ENCODE measurements around the gene NPAS1.
"Not testable (repeated sequence)": the region's sequence is repeated elsewhere in the genome, so short reads cannot be mapped to it uniquely, and the experiment has no call there.

NPAS1 gene

DNA sequence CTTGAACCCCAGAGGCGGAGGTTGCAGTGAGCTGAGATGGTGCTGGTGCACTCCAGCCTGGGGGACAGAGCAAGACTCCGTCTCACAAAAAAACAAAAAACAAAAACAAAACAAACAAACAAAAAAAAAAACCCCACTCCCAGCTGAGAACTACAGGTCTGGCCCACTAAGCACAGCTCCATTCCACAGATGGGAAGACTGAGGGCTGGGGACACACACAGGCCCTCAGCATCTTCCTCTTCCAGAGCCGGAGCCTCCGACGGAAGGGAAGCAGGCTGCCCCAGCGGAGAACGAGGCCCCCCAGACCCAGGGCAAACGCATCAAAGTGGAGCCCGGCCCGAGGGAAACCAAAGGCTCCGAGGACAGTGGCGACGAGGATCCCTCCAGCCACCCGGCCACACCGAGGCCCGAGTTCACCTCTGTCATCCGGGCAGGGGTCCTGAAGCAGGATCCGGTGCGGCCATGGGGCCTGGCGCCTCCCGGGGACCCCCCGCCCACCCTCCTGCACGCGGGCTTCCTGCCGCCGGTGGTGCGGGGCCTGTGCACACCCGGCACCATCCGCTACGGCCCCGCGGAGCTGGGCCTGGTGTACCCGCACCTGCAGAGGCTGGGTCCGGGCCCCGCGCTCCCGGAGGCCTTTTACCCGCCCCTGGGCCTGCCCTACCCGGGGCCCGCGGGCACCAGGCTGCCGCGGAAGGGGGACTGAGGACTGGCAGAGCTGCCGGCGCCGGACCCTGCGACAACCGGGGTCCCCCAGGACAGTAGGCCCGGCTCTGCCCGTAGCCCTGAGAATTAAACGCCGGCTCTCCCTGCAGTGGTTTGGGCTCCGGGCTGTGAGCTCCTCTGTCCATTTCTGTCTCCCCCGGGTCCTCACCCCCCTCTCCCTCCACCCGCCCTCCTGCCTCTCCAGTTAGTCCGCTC is 25.6 kb downstream of the NPAS1 start:
- no peak overlapping the region for H3K4me3 ChIP-seq (ENCODE audit: low read depth in 1 of 2, low read length in 2 of 2)
- no peak overlapping the region for H3K27ac ChIP-seq (ENCODE audit: low read depth, low read length)
- peaks cover 5% of the 10 kb centered on the region for H3K4me1 ChIP-seq (ENCODE audit: insufficient read depth, low read length)
- H3K36me3 ChIP-seq (ENCODE audit: insufficient read depth, low read length), result no peaks in the 10 kb centered on the region
- H3K27me3 ChIP-seq (ENCODE audit: control insufficient read depth in 1 of 2, insufficient read depth in 2 of 2, low read length in 2 of 2), result no peaks in the 10 kb centered on the region
- no peak overlapping the region for H3K9ac ChIP-seq (ENCODE audit: low read length)
- no peaks in the 10 kb centered on the region for H3K9me3 ChIP-seq (ENCODE audit: low read length)

DNA sequence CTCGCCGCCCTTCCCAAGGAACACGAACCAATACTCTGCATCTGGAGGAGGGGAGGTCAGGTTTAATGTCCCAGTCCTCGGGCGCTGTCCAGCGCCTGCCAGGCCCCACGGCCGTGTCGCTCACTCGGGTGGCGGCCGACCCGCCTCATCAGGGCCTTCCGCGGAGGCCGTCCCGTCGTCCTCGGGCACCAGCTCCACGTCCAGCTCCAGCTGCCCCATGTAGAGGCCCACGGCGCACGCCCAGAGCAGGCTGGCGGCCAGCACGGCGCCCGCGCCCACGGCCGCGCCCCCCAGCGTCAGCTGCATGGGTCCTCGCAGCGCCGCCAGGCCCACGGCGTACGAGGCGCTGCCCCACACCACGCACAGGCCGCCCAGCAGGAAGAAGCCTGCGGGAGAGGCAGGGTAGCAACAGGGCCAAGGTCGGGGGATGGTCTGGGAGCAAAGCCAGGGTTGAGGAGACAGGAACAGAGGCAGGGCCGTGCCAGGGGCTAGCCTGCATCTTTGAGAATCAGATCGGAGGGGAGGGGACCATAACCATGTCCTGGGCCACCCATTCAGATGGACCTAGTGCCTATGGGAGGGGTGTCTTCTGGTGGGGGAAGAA is 26.3 kb downstream of the NPAS1 start:
- Histone ChIP-seq H3K4me3 (ENCODE audit: low read depth in 1 of 2, low read length in 2 of 2) (no peak overlapping the region), H3K9me3 (ENCODE audit: low read length) (no peaks in the 10 kb centered on the region), H3K9ac (ENCODE audit: low read length) (no peak overlapping the region), H3K36me3 (ENCODE audit: insufficient read depth, low read length) (no peaks in the 10 kb centered on the region), H3K27me3 (ENCODE audit: control insufficient read depth in 1 of 2, insufficient read depth in 2 of 2, low read length in 2 of 2) (no peaks in the 10 kb centered on the region), H3K27ac (ENCODE audit: low read depth, low read length) (no peak overlapping the region), H3K4me1 (ENCODE audit: insufficient read depth, low read length) (peaks cover 5% of the 10 kb centered on the region)

DNA sequence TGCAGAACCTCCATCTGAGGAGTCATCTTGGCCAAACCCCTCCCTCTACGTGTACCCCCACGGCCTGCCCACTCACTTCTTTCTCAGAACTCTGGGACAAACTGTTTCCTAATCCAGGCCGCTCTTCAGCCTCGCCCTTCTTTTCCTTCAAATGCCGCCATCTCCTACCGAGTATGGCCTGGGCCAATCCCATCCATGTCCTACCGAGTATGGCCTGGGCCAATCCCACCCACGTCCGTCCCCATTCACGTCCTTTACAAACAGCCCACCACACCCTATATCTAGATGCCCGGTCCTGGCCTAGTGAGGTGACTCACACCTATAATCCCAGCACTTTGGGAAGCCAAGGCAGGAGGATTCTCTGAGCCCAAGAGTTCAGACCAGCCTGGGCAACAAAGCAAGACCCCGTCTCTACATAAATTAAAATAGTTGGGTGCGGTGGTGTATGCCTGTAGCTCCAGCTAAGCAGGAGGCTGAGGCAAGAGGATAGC is 27.7 kb downstream of the NPAS1 start:
- no peaks in the 10 kb centered on the region for H3K9me3 ChIP-seq (ENCODE audit: low read length)
- peak overlapping the region; percentile 68 to 92 for H3K4me3 ChIP-seq (ENCODE audit: low read depth in 1 of 2, low read length in 2 of 2)
- no peaks in the 10 kb centered on the region for H3K36me3 ChIP-seq (ENCODE audit: insufficient read depth, low read length)
- H3K9ac ChIP-seq (ENCODE audit: low read length), result no peak overlapping the region
- no peaks in the 10 kb centered on the region for H3K27me3 ChIP-seq (ENCODE audit: control insufficient read depth in 1 of 2, insufficient read depth in 2 of 2, low read length in 2 of 2)
- H3K27ac ChIP-seq (ENCODE audit: low read depth, low read length), result no peak overlapping the region
- peaks cover 5% of the 10 kb centered on the region for H3K4me1 ChIP-seq (ENCODE audit: insufficient read depth, low read length)

DNA sequence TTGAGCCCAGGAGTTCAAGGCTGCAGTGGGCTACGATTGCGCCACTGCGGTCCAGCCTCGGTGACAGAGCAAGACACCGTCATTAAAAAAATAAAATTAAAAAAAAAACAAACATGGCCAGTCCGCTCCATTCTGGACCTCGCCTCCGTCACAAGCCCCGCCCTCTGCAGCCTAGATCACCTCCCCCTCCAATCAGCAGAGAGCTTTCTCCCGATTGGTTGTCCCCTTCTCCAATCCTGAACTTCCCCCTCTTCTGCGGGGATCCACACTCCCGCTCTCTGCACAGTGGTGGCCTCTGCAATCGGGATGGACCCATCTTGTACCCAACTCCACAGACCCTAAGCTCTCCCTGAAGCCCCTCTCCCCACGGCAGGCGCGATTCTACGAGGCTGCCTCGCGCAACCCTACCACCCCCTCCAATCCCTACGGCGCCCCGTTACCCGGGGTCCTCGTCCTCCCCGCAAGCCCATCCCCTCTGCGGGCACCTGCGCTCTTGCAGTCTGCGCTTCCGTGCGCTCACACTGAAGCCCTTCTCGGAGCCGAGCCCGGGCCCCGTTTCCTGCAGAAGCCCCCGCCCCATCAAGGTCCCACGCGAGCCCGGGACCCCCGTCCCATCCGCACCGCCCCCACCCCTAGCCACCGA is 28.2 kb downstream of the NPAS1 start:
- peak overlapping the region; percentile 80 for H3K27ac ChIP-seq (ENCODE audit: low read depth, low read length)
- H3K4me1 ChIP-seq (ENCODE audit: insufficient read depth, low read length), result peaks cover 5% of the 10 kb centered on the region
- no peaks in the 10 kb centered on the region for H3K9me3 ChIP-seq (ENCODE audit: low read length)
- no peaks in the 10 kb centered on the region for H3K36me3 ChIP-seq (ENCODE audit: insufficient read depth, low read length)
- H3K9ac ChIP-seq (ENCODE audit: low read length), result no peak overlapping the region
- H3K27me3 ChIP-seq (ENCODE audit: control insufficient read depth in 1 of 2, insufficient read depth in 2 of 2, low read length in 2 of 2), result no peaks in the 10 kb centered on the region
- peak overlapping the region; percentile 68 to 92 for H3K4me3 ChIP-seq (ENCODE audit: low read depth in 1 of 2, low read length in 2 of 2)

DNA sequence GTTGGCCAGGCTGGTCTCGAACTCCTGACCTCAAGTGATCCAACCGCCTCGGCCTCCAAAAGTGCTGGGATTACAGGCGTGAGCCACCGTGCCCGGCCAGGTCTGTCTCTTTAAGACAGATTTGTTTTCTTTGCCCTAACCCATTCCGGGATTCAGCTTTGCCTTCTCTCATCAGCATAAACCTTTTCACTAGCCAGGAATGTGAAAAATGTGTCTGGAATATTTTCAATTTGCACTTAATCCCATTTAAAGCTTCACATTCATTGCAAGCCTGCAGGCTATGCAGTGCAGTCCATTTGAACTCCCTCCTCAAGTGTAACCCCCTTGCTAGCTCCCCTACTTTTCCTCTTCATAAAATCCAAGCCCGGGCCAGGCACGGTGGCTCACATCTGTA is 29.7 kb downstream of the NPAS1 start:
- peak overlapping the region in 1 of 2 donors; percentile 68 for H3K4me3 ChIP-seq (ENCODE audit: low read depth in 1 of 2, low read length in 2 of 2)
- H3K9ac ChIP-seq (ENCODE audit: low read length), result no peak overlapping the region
- H3K9me3 ChIP-seq (ENCODE audit: low read length), result no peaks in the 10 kb centered on the region
- H3K27ac ChIP-seq (ENCODE audit: low read depth, low read length), result no peak overlapping the region
- peaks cover 5% of the 10 kb centered on the region for H3K4me1 ChIP-seq (ENCODE audit: insufficient read depth, low read length)
- H3K36me3 ChIP-seq (ENCODE audit: insufficient read depth, low read length), result no peaks in the 10 kb centered on the region
- no peaks in the 10 kb centered on the region for H3K27me3 ChIP-seq (ENCODE audit: control insufficient read depth in 1 of 2, insufficient read depth in 2 of 2, low read length in 2 of 2)

DNA sequence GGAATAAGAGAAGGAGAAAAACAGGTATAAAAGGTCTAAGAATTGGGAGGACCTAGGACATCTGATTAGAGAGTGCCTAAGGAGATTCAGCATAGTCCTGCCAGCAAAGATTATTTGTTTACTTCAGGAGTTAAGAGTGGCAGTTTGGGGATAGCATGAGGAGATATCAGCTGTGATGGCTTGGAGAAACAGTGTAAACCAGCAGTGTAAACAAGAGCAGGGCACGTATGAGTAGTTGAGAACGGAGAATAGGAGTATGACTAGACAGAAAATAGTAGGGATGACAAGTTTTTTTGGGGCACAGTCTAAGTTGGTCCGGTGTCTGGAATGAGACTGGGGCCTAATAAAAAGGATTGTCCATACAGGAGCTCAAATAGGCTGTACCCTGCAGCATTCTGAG is 30.9 kb downstream of the NPAS1 start:
- H3K27ac ChIP-seq (ENCODE audit: low read depth, low read length); H3K9me3 ChIP-seq (ENCODE audit: low read length); H3K4me3 ChIP-seq (ENCODE audit: low read depth in 1 of 2, low read length in 2 of 2): not testable (repeated sequence)

DNA sequence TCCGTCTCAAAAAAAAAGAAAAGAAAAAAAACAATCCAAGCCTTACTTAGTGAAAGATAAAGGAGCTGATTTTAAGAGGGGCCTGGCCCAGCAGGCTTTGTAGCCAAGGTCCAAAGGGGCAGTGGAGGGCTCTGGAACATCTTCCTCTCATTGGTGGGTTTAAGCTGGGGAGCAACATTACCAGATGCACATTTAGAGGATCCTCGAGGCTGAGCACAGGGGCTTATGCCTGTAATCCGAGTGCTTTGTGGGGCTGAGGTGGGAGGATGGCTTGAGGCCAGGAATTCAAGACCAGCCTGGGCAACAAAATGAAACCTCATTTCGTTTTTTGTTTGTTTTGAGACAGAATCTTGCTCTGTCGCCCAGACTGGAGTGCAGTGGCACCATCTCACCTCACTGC is 36.8 kb downstream of the NPAS1 start:
- H3K9me3 ChIP-seq (ENCODE audit: low read length), result no peaks in the 10 kb centered on the region
- no peak overlapping the region for H3K4me3 ChIP-seq (ENCODE audit: low read depth in 1 of 2, low read length in 2 of 2)
- no peaks in the 10 kb centered on the region for H3K4me1 ChIP-seq (ENCODE audit: insufficient read depth, low read length)
- no peak overlapping the region for H3K27ac ChIP-seq (ENCODE audit: low read depth, low read length)
- H3K9ac ChIP-seq (ENCODE audit: low read length), result no peak overlapping the region
- H3K27me3 ChIP-seq (ENCODE audit: control insufficient read depth in 1 of 2, insufficient read depth in 2 of 2, low read length in 2 of 2), result no peaks in the 10 kb centered on the region
- H3K36me3 ChIP-seq (ENCODE audit: insufficient read depth, low read length), result no peaks in the 10 kb centered on the region

More for the DNA sequence above, 30.9 kb downstream of the NPAS1 start:
- not testable (repeated sequence) for H3K36me3 ChIP-seq (ENCODE audit: insufficient read depth, low read length); H3K9ac ChIP-seq (ENCODE audit: low read length); H3K4me1 ChIP-seq (ENCODE audit: insufficient read depth, low read length); H3K27me3 ChIP-seq (ENCODE audit: control insufficient read depth in 1 of 2, insufficient read depth in 2 of 2, low read length in 2 of 2)

DNA sequence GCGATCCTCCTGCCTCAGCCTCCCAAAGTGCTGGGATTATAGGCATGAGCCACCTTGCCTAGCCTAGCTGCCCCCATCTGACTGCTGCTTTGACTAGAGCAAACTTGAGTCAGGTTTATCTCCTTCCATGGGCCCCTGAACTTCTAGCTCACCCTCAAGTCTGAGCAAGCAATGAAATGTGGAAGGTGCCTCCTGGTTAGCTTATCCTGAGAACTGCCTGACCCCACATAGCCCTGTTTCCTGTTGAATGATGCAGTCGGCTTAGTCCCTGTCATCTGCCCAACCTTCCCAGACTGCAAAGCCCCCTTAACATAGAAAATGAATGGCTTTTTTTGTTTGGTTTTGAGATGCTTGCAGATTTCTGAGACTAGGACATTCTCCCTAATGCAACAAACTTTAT is 37.7 kb downstream of the NPAS1 start:
- H3K27me3 ChIP-seq (ENCODE audit: control insufficient read depth in 1 of 2, insufficient read depth in 2 of 2, low read length in 2 of 2), result no peaks in the 10 kb centered on the region
- no peak overlapping the region for H3K27ac ChIP-seq (ENCODE audit: low read depth, low read length)
- no peaks in the 10 kb centered on the region for H3K36me3 ChIP-seq (ENCODE audit: insufficient read depth, low read length)
- H3K9me3 ChIP-seq (ENCODE audit: low read length), result no peaks in the 10 kb centered on the region
- H3K4me3 ChIP-seq (ENCODE audit: low read depth in 1 of 2, low read length in 2 of 2), result no peak overlapping the region
- no peaks in the 10 kb centered on the region for H3K4me1 ChIP-seq (ENCODE audit: insufficient read depth, low read length)
- no peak overlapping the region for H3K9ac ChIP-seq (ENCODE audit: low read length)

DNA sequence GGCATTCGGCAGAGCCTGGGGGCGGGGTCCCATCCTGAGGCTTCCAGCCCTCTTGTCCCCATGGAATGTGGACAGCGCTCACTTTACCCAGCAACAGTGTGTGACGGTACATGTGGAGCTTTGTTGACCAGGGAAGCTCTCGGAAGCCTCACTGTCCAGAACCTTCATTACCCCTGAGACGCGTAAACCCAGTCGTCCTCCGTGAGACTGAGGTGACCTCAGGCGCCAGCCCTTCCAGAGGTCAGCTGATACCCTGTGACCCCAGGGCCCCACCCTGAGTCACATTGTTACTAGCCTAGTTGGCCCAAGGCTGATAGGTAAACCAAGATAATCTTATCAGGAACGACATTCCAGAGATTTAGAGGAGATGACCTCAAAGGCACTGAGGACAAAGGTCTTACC is 39.0 kb downstream of the NPAS1 start:
- Histone ChIP-seq H3K9ac (ENCODE audit: low read length) (no peak overlapping the region), H3K27me3 (ENCODE audit: control insufficient read depth in 1 of 2, insufficient read depth in 2 of 2, low read length in 2 of 2) (no peaks in the 10 kb centered on the region), H3K36me3 (ENCODE audit: insufficient read depth, low read length) (peaks cover 1% of the 10 kb centered on the region), H3K27ac (ENCODE audit: low read depth, low read length) (no peak overlapping the region), H3K4me1 (ENCODE audit: insufficient read depth, low read length) (no peaks in the 10 kb centered on the region), H3K4me3 (ENCODE audit: low read depth in 1 of 2, low read length in 2 of 2) (no peak overlapping the region), H3K9me3 (ENCODE audit: low read length) (no peaks in the 10 kb centered on the region)

DNA sequence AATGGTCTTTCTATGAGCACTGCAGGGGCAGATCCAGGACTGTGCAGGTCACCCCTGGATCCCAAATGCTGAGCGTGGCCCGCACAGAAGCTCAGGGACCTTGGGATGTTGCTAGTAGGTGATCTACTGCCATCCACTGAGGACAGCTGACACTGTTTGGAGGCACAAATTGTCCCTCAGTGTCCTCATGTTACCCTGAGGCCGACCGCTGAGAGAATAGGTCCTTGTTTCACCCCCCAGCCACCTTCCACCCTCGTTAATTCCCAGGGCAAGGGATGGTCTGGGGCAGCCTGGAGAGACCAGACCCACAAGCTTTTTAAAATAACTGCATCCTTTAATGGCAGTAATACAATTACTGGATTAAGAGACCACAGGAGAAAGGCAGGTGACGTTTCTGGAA is 44.2 kb downstream of the NPAS1 start:
- Histone ChIP-seq H3K9ac (ENCODE audit: low read length) (no peak overlapping the region), H3K36me3 (ENCODE audit: insufficient read depth, low read length) (peaks cover 15% of the 10 kb centered on the region), H3K9me3 (ENCODE audit: low read length) (no peaks in the 10 kb centered on the region), H3K27ac (ENCODE audit: low read depth, low read length) (no peak overlapping the region), H3K4me1 (ENCODE audit: insufficient read depth, low read length) (no peaks in the 10 kb centered on the region), H3K4me3 (ENCODE audit: low read depth in 1 of 2, low read length in 2 of 2) (no peak overlapping the region), H3K27me3 (ENCODE audit: control insufficient read depth in 1 of 2, insufficient read depth in 2 of 2, low read length in 2 of 2) (no peaks in the 10 kb centered on the region)

DNA sequence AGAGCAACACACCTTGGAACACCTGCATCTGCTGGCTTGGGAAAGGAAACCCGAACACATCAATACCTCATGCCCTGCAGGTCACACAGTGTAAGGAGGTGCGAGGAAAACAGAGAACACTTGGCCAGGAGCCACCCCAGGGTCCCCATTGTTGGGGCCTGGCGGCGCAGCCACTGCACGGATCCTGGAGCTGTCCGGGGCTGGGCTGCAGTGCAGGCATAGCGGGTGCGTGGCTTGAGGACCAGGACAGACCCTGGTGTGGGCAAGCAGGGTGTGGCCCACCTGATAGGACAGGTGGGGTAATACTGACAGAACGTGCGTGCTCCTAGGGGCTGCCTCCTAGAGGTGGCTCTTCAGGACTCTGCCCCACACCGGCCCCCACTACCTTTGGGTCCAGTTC is 45.6 kb downstream of the NPAS1 start:
- Histone ChIP-seq H3K4me3 (ENCODE audit: low read depth in 1 of 2, low read length in 2 of 2) (no peak overlapping the region), H3K27ac (ENCODE audit: low read depth, low read length) (no peak overlapping the region), H3K4me1 (ENCODE audit: insufficient read depth, low read length) (no peaks in the 10 kb centered on the region), H3K9me3 (ENCODE audit: low read length) (no peaks in the 10 kb centered on the region), H3K27me3 (ENCODE audit: control insufficient read depth in 1 of 2, insufficient read depth in 2 of 2, low read length in 2 of 2) (no peaks in the 10 kb centered on the region), H3K9ac (ENCODE audit: low read length) (no peak overlapping the region), H3K36me3 (ENCODE audit: insufficient read depth, low read length) (peaks cover 23% of the 10 kb centered on the region)
